HepG2 (cell line): ENCODE data around the gene SPACA6. TPM values are rescaled to one million over a fixed set of nuclear protein-coding genes. Genes with fewer than 3 reads are reported as not detected.

Experiments
- ATAC-seq: fragments of 200-7000 bp; cut with Tn5 transposase; 3 replicates; pipeline ENCODE4 v1.9.1; 2020; ENCODE audit warnings: mild to moderate bottlenecking, moderate library complexity
- BruUV-seq: library from RNA; stranded (reverse); fragments of 400-500 nt; replicated peaks from 2 replicates; lab custom pipeline; 2021; lab: Mats Ljungman, UMichigan
- CTCF ChIA-PET: fragments of 300-600 bp; formaldehyde crosslinking; extraction: SDS; loops from one replicate; lab custom pipeline; 2021; ENCODE audit warnings: low total read pairs, inconsistent platforms, low intra/inter-chr PET ratio; lab: Yijun Ruan, JAX
- POLR2A ChIA-PET: fragments of 350-600 bp; sonication (Branson Sonifier 250); formaldehyde crosslinking; loops from one replicate; lab custom pipeline; 2020; ENCODE audit warnings: antibody characterized with exemption, inconsistent platforms; lab: Yijun Ruan, JAX
- DNase-seq: peaks from one replicate; pipeline ENCODE4 v3.0.0-alpha.2; 2015; ENCODE audit warnings: low spot score
- FAIRE-seq: peaks from 3 replicates; lab custom pipeline; 2011; peaks lifted over from hg19 to GRCh38; lab: Jason Lieb, UNC
- H2AFZ ChIP-seq: one replicate; pipeline ENCODE4 v1.6.1; 2011; ENCODE audit warnings: low read length, inconsistent platforms
- H3K27ac ChIP-seq: fragments of 300-600 bp; 3 replicates; pipeline ENCODE4 v1.8.0; 2011; ENCODE audit warnings: mixed run types, mild to moderate bottlenecking, mixed read lengths, low read length, inconsistent platforms; ENCODE audit not compliant: insufficient read depth; ENCODE audit errors: extremely low read length
- H3K27me3 ChIP-seq, 2 experiments: fragments of 200-600 bp in 1 of 2; 2 replicates in 1 of 2; 3 replicates in 1 of 2; pipeline versions ENCODE4 v1.6.0 to v1.8.0; 2011; ENCODE audit warnings: low read length in 2 of 2, mild to moderate bottlenecking in 2 of 2, moderate library complexity in 2 of 2, inconsistent platforms in 1 of 2; ENCODE audit not compliant: insufficient read depth in 2 of 2, control insufficient read depth in 1 of 2
- H3K36me3 ChIP-seq, 2 experiments: fragments of 200-600 bp in 1 of 2; replicated peaks in 1 of 2; 2 replicates in 1 of 2; 3 replicates in 1 of 2; pipeline versions ENCODE4 v1.5.1 to v1.8.0; 2011; ENCODE audit warnings: low read length in 2 of 2, inconsistent platforms in 1 of 2; ENCODE audit not compliant: insufficient read depth in 2 of 2, control insufficient read depth in 1 of 2
- H3K4me1 ChIP-seq: 2 replicates; pipeline ENCODE4 v1.5.1; 2012; ENCODE audit warnings: low read length, inconsistent platforms; ENCODE audit not compliant: insufficient read depth
- H3K4me2 ChIP-seq: 2 replicates; pipeline ENCODE4 v1.6.0; 2011; ENCODE audit warnings: low read depth, low read length, inconsistent platforms
- H3K4me3 ChIP-seq, 3 experiments: fragments of 200-600 bp in 1 of 3; sonication (generic), shearing (Covaris generic) in 1 of 3; replicated peaks in 1 of 3; 2 replicates each; pipeline ENCODE4 v1.5.1; 2011 to 2016; ENCODE audit warnings: low read length in 3 of 3, inconsistent platforms in 2 of 3, low read depth in 2 of 3, mild to moderate bottlenecking in 2 of 3, control low read depth in 1 of 3, mixed read lengths in 1 of 3; ENCODE audit not compliant: insufficient read depth in 1 of 3
- H3K79me2 ChIP-seq: one replicate; pipeline ENCODE4 v1.6.1; 2011; ENCODE audit warnings: low read length, inconsistent platforms; ENCODE audit not compliant: insufficient read depth
- H3K9ac ChIP-seq: 2 replicates; pipeline ENCODE4 v1.6.0; 2011; ENCODE audit warnings: mild to moderate bottlenecking, low read depth, low read length, inconsistent platforms; ENCODE audit not compliant: insufficient read depth
- H3K9me3 ChIP-seq: 2 replicates; pipeline ENCODE4 v1.5.1; 2012; ENCODE audit warnings: mild to moderate bottlenecking, low read length
- H4K20me1 ChIP-seq: 2 replicates; pipeline ENCODE4 v1.6.0; 2011; ENCODE audit warnings: inconsistent platforms, mild to moderate bottlenecking, low read length, moderate library complexity; ENCODE audit not compliant: insufficient read depth
- AHR ChIP-seq: IDR thresholded peaks from 2 replicates; pipeline ENCODE4 v1.6.1; 2018; ENCODE audit warnings: missing genetic modification reagents, missing compliant biosample characterization
- ESRRA ChIP-seq: sonication (generic); formaldehyde crosslinking; IDR thresholded peaks from 2 replicates; pipeline ENCODE4 v1.5.1; 2020; ENCODE audit warnings: mild to moderate bottlenecking, low read depth, missing genetic modification reagents
- FOXM1 ChIP-seq: sonication (generic); formaldehyde crosslinking; IDR thresholded peaks from 2 replicates; pipeline ENCODE4 v1.5.0; 2020; ENCODE audit warnings: missing genetic modification reagents
- KDM5A ChIP-seq: fragments of 200-600 bp; sonication (generic); IDR thresholded peaks from 2 replicates; pipeline ENCODE4 v1.7.0; 2018; ENCODE audit warnings: antibody characterized with exemption, mild to moderate bottlenecking, low read length, borderline replicate concordance
- RNF2 ChIP-seq: fragments of 450-650 bp; conservative IDR thresholded peaks from 2 replicates; pipeline ENCODE4 v1.6.1; 2016; ENCODE audit warnings: low read depth
- SP1 ChIP-seq, 2 experiments: fragments of 450-650 bp in 1 of 2; sonication (generic) in 1 of 2; formaldehyde crosslinking in 1 of 2; IDR thresholded peaks; 2 replicates each; pipeline versions ENCODE4 v1.4.0 to v1.6.1; 2016 to 2020; ENCODE audit warnings: missing genetic modification reagents in 1 of 2
- whole genome bisulfite sequencing: methylation state at CpG from one replicate; pipeline ENCODE4 v1.1.6; 2017; ENCODE audit warnings: low lambda C conversion rate; 5-methylcytosine and 5-hydroxymethylcytosine counted together
- in situ Hi-C: cut with HindIII; loops from 2 replicates; pipeline ENCODE4 v1.10.0; 2017; ENCODE audit warnings: low pct_unique_long_range_greater_than_20kb; ENCODE audit not compliant: extremely low pct_ligation_motif_present
- intact Hi-C: fragments of 100-400 bp; cut with micrococcal nuclease; formaldehyde crosslinking; loops from one replicate; pipeline ENCODE4 v1.10.0; 2022; ENCODE audit not compliant: unreplicated experiment
- polyA plus RNA-seq, 8 experiments: library from polyadenylated mRNA; depleted of rRNA in 3 of 8; stranded (reverse) in 7 of 8; unstranded in 1 of 8; fragments of >200 nt; fragmentation: Illumina TruSeq in 4 of 8; extraction: Trizol in 4 of 8; gene quantifications; 2 replicates each; pipeline versions ENCODE4 v1.2.1 to v1.2.3, GENCODE V29; 2011 to 2016; ENCODE audit warnings: low read depth in 4 of 8, missing spikeins in 1 of 8, mixed read lengths in 1 of 8; ENCODE audit not compliant: insufficient read depth in 1 of 8
- total RNA-seq, 5 experiments: library from RNA; depleted of rRNA; stranded (reverse); fragments of >200 nt; fragmentation: Illumina TruSeq; extraction: Trizol; gene quantifications; 2 replicates each; pipeline ENCODE4 v1.2.3, GENCODE V29; 2016; ENCODE audit warnings: low read depth in 1 of 5
- TF ChIP-seq, protein P1 (sequence below): sonication (generic); formaldehyde crosslinking; IDR thresholded peaks from 2 replicates; pipeline ENCODE4 v1.5.0; 2020; ENCODE audit warnings: mild to moderate bottlenecking, missing genetic modification reagents, borderline replicate concordance

The SPACA6 gene
- total and polyA plus RNA-seq, 2 of the 13 experiments (the other 11 are each of a cell fraction or from before 2014, with no cell fraction given) = 1.4 to 2.2 TPM

GRCh38 chr19:51722492-51722891 is 29.4 kb downstream of the SPACA6 start (continued):
- TF ChIP-seq, protein P1, sequence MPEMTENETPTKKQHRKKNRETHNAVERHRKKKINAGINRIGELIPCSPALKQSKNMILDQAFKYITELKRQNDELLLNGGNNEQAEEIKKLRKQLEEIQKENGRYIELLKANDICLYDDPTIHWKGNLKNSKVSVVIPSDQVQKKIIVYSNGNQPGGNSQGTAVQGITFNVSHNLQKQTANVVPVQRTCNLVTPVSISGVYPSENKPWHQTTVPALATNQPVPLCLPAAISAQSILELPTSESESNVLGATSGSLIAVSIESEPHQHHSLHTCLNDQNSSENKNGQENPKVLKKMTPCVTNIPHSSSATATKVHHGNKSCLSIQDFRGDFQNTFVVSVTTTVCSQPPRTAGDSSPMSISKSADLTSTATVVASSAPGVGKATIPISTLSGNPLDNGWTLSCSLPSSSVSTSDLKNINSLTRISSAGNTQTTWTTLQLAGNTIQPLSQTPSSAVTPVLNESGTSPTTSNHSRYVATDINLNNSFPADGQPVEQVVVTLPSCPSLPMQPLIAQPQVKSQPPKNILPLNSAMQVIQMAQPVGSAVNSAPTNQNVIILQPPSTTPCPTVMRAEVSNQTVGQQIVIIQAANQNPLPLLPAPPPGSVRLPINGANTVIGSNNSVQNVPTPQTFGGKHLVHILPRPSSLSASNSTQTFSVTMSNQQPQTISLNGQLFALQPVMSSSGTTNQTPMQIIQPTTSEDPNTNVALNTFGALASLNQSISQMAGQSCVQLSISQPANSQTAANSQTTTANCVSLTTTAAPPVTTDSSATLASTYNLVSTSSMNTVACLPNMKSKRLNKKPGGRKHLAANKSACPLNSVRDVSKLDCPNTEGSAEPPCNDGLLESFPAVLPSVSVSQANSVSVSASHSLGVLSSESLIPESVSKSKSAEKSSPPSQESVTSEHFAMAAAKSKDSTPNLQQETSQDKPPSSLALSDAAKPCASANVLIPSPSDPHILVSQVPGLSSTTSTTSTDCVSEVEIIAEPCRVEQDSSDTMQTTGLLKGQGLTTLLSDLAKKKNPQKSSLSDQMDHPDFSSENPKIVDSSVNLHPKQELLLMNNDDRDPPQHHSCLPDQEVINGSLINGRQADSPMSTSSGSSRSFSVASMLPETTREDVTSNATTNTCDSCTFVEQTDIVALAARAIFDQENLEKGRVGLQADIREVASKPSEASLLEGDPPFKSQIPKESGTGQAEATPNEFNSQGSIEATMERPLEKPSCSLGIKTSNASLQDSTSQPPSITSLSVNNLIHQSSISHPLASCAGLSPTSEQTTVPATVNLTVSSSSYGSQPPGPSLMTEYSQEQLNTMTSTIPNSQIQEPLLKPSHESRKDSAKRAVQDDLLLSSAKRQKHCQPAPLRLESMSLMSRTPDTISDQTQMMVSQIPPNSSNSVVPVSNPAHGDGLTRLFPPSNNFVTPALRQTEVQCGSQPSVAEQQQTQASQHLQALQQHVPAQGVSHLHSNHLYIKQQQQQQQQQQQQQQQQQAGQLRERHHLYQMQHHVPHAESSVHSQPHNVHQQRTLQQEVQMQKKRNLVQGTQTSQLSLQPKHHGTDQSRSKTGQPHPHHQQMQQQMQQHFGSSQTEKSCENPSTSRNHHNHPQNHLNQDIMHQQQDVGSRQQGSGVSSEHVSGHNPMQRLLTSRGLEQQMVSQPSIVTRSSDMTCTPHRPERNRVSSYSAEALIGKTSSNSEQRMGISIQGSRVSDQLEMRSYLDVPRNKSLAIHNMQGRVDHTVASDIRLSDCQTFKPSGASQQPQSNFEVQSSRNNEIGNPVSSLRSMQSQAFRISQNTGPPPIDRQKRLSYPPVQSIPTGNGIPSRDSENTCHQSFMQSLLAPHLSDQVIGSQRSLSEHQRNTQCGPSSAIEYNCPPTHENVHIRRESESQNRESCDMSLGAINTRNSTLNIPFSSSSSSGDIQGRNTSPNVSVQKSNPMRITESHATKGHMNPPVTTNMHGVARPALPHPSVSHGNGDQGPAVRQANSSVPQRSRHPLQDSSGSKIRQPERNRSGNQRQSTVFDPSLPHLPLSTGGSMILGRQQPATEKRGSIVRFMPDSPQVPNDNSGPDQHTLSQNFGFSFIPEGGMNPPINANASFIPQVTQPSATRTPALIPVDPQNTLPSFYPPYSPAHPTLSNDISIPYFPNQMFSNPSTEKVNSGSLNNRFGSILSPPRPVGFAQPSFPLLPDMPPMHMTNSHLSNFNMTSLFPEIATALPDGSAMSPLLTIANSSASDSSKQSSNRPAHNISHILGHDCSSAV = no peak
- no peak for TF ChIP-seq FOXM1 (CRISPR knock-in tag)
- no peak for TF ChIP-seq ESRRA
- TF ChIP-seq KDM5A = no peak

GRCh38 chr19:51724543-51724942 is 31.4 kb downstream of the SPACA6 start:
- no peak overlapping the region for H3K4me2 ChIP-seq
- no peaks in the 10 kb centered on the region for H3K9me3 ChIP-seq
- intact Hi-C loops = no loop called here
- 4% methylated on average over 8 of the region's 15 CpGs for WGBS
- no peak overlapping the region for H3K27ac ChIP-seq
- BruUV-seq = no TSS peak
- no peaks in the 10 kb centered on the region for H3K36me3 ChIP-seq
- H3K9ac ChIP-seq = no peak overlapping the region
- H3K27me3 ChIP-seq = peaks cover 0 to 34% of the 10 kb centered on the region in 2 experiments
- DNase-seq (no peak), FAIRE-seq (no peak), ATAC-seq (no peak)
- no peak overlapping the region for H2AFZ ChIP-seq
- no peaks in the 10 kb centered on the region for H3K4me1 ChIP-seq
- H3K4me3 ChIP-seq = no peak overlapping the region
- no peak for TF ChIP-seq RNF2
- TF ChIP-seq AHR (CRISPR knock-in tag) = no peak
- TF ChIP-seq SP1 (IDR thresholded peaks at IDR 0.05) = no peak
- TF ChIP-seq SP1 (CRISPR knock-in tag; IDR thresholded peaks at IDR 0.05) = no peak
- in situ Hi-C loops = no loop called here
- H4K20me1 ChIP-seq = no peaks in the 10 kb centered on the region
- no peaks in the 10 kb centered on the region for H3K79me2 ChIP-seq
- ChIA-PET POLR2A (no interaction called here), CTCF (no interaction called here)
